Neural cell (in vitro differentiated cells): ENCODE results near the gene HAP1. TPM values are rescaled to one million over a fixed set of nuclear protein-coding genes. Genes with fewer than 3 reads are reported as not detected.

Source experiments
- H2AFZ ChIP-seq: fragments of 200-600, 300-800 bp; sonication (generic), shearing (Covaris generic); 2 replicates; pipeline ENCODE4 v1.6.0; 2014; ENCODE audit warnings: low read depth, mild to moderate bottlenecking, antibody characterized with exemption, low read length, moderate library complexity
- H3F3A ChIP-seq: fragments of 200-600 bp; shearing (Covaris generic); 2 replicates; pipeline ENCODE4 v1.6.1; 2016; ENCODE audit warnings: mild to moderate bottlenecking, moderate library complexity, mixed read lengths, antibody characterized with exemption, low read length; ENCODE audit not compliant: insufficient read depth, poor library complexity, severe bottlenecking
- H3K27ac ChIP-seq: fragments of 200-600, 300-800 bp; sonication (generic), shearing (Covaris generic); 2 replicates; pipeline ENCODE4 v1.5.1; 2014; ENCODE audit warnings: mild to moderate bottlenecking, low read length, moderate library complexity
- H3K27me3 ChIP-seq: fragments of 300-800, 200-600 bp; sonication (generic), shearing (Covaris generic); 2 replicates; pipeline ENCODE4 v1.6.0; 2014; ENCODE audit warnings: mild to moderate bottlenecking, low read depth, low read length, moderate library complexity; ENCODE audit not compliant: insufficient read depth
- H3K36me3 ChIP-seq: fragments of 300-800, 200-600 bp; sonication (generic), shearing (Covaris generic); 2 replicates; pipeline ENCODE4 v1.5.1; 2014; ENCODE audit warnings: mild to moderate bottlenecking, antibody characterized with exemption, low read length, moderate library complexity; ENCODE audit not compliant: insufficient read depth
- H3K4me2 ChIP-seq: fragments of 300-800, 200-600 bp; sonication (generic), shearing (Covaris generic); 2 replicates; pipeline ENCODE4 v1.6.0; 2014; ENCODE audit warnings: mild to moderate bottlenecking, low read length
- H3K4me3 ChIP-seq: fragments of 300-800, 200-600 bp; sonication (generic), shearing (Covaris generic); 2 replicates; pipeline ENCODE4 v1.5.1; 2014; ENCODE audit warnings: mild to moderate bottlenecking, low read length, moderate library complexity
- H3K79me2 ChIP-seq: fragments of 200-600 bp; shearing (Covaris generic); replicated peaks from 2 replicates; pipeline ENCODE4 v1.6.0; 2014; ENCODE audit warnings: mild to moderate bottlenecking, low read length, moderate library complexity; ENCODE audit not compliant: insufficient read depth
- H3K9ac ChIP-seq: fragments of 300-800, 200-600 bp; sonication (generic), shearing (Covaris generic); 2 replicates; pipeline ENCODE4 v1.6.1; 2016; ENCODE audit warnings: mild to moderate bottlenecking, low read length, mixed read lengths
- H3K9me2 ChIP-seq: fragments of 200-600 bp; shearing (Covaris generic); 2 replicates; pipeline ENCODE4 v1.6.1; 2016; ENCODE audit warnings: mild to moderate bottlenecking, low read length, mixed read lengths; ENCODE audit not compliant: insufficient read depth
- H3K9me3 ChIP-seq: fragments of 200-600, 300-800 bp; sonication (generic), shearing (Covaris generic); 2 replicates; pipeline ENCODE4 v1.6.1; 2016; ENCODE audit warnings: mild to moderate bottlenecking, mixed run types, low read length, moderate library complexity, mixed read lengths
- H4K20me1 ChIP-seq: fragments of 200-600 bp; shearing (Covaris generic); 2 replicates; pipeline ENCODE4 v1.6.1; 2016; ENCODE audit warnings: mild to moderate bottlenecking, mixed run types; ENCODE audit not compliant: insufficient read depth
- EP300 ChIP-seq: fragments of 450-650 bp; conservative IDR thresholded peaks from 2 replicates; pipeline ENCODE4 v1.6.1; 2014; ENCODE audit warnings: antibody characterized with exemption, mild to moderate bottlenecking, moderate library complexity; ENCODE audit not compliant: poor library complexity, severe bottlenecking
- EZH2 ChIP-seq: fragments of 200-600, 300-800 bp; shearing (Covaris generic), sonication (generic); IDR thresholded peaks from 2 replicates; pipeline ENCODE4 v1.6.1; 2014; ENCODE audit warnings: antibody characterized with exemption, low read length, borderline replicate concordance, mild to moderate bottlenecking; ENCODE audit not compliant: insufficient read depth, poor library complexity, severe bottlenecking
- MXI1 ChIP-seq: fragments of 450-650 bp; conservative IDR thresholded peaks from 2 replicates; pipeline ENCODE4 v1.6.1; 2014; ENCODE audit warnings: antibody characterized with exemption, mild to moderate bottlenecking; ENCODE audit not compliant: poor library complexity, severe bottlenecking
- POLR2AphosphoS5 ChIP-seq: IDR thresholded peaks from 2 replicates; pipeline ENCODE4 v1.6.1; 2012
- RAD21 ChIP-seq: fragments of 450-650 bp; conservative IDR thresholded peaks from 2 replicates; pipeline ENCODE4 v1.6.1; 2014; ENCODE audit warnings: antibody characterized with exemption, mild to moderate bottlenecking, moderate library complexity
- SMC3 ChIP-seq: fragments of 450-650 bp; conservative IDR thresholded peaks from 2 replicates; pipeline ENCODE4 v1.6.1; 2014; ENCODE audit warnings: antibody characterized with exemption, mild to moderate bottlenecking, moderate library complexity; ENCODE audit not compliant: poor library complexity
- TAF1 ChIP-seq: IDR thresholded peaks from 2 replicates; pipeline ENCODE4 v1.6.1; 2012; ENCODE audit warnings: low read depth
- polyA plus RNA-seq: library from polyadenylated mRNA; depleted of rRNA; stranded (reverse); fragments of >200 nt; gene quantifications from 2 replicates; pipeline ENCODE4 v1.2.3, GENCODE V29; 2014
- TF ChIP-seq, protein P1 (sequence below): IDR thresholded peaks from 2 replicates; pipeline ENCODE4 v1.6.1; 2012; ENCODE audit warnings: borderline replicate concordance
- TF ChIP-seq, protein P2 (sequence below): fragments of 450-650 bp; IDR thresholded peaks from 2 replicates; pipeline ENCODE4 v1.5.1; 2014; ENCODE audit warnings: antibody characterized with exemption, mild to moderate bottlenecking, moderate library complexity; ENCODE audit not compliant: poor library complexity, severe bottlenecking

HAP1 gene
- polyA plus RNA-seq, 1 donor from 2014 or later: 0.79 TPM

DNA sequence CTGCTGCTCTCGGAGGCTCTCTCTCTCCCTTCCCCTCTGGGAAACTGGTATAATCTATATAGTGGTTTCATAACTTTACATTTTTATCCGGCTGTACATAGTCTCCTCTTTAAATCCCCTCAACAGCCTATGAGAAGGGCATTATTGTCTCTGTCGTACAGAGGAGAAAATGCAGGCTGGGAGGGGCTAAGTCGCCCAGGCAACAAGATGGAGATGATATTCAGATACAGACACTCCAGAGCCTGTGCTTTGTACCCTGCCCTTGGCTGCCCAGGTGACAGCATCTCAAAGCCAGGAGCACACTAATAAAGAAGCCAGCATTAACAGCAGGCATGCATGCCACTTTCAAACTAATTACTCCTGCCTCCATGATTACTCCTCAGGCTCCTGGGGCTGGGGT lies 50.4 kb downstream of the HAP1 start:
- Histone ChIP-seq H3K9ac (peak overlapping the region; percentile 76), H3K4me2 (peak overlapping the region; percentile 85), H3F3A (peaks cover 8% of the 10 kb centered on the region), H3K27me3 (no peaks in the 10 kb centered on the region), H3K4me3 (peak overlapping the region; percentile 57), H4K20me1 (no peaks in the 10 kb centered on the region), H3K36me3 (no peaks in the 10 kb centered on the region), H3K9me2 (no peaks in the 10 kb centered on the region), H2AFZ (peak overlapping the region; percentile 36), H3K27ac (peak overlapping the region; percentile 100), H3K79me2 (no peaks in the 10 kb centered on the region), H3K9me3 (no peaks in the 10 kb centered on the region)
- TF ChIP-seq EP300: no peak
- TF ChIP-seq POLR2AphosphoS5: no peak
- no peak for TF ChIP-seq TAF1
- TF ChIP-seq MXI1: no peak
- TF ChIP-seq EZH2: no peak
- no peak for TF ChIP-seq SMC3
- TF ChIP-seq, protein P1, sequence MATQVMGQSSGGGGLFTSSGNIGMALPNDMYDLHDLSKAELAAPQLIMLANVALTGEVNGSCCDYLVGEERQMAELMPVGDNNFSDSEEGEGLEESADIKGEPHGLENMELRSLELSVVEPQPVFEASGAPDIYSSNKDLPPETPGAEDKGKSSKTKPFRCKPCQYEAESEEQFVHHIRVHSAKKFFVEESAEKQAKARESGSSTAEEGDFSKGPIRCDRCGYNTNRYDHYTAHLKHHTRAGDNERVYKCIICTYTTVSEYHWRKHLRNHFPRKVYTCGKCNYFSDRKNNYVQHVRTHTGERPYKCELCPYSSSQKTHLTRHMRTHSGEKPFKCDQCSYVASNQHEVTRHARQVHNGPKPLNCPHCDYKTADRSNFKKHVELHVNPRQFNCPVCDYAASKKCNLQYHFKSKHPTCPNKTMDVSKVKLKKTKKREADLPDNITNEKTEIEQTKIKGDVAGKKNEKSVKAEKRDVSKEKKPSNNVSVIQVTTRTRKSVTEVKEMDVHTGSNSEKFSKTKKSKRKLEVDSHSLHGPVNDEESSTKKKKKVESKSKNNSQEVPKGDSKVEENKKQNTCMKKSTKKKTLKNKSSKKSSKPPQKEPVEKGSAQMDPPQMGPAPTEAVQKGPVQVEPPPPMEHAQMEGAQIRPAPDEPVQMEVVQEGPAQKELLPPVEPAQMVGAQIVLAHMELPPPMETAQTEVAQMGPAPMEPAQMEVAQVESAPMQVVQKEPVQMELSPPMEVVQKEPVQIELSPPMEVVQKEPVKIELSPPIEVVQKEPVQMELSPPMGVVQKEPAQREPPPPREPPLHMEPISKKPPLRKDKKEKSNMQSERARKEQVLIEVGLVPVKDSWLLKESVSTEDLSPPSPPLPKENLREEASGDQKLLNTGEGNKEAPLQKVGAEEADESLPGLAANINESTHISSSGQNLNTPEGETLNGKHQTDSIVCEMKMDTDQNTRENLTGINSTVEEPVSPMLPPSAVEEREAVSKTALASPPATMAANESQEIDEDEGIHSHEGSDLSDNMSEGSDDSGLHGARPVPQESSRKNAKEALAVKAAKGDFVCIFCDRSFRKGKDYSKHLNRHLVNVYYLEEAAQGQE: no peak
- no peak for TF ChIP-seq RAD21
- TF ChIP-seq, protein P2, sequence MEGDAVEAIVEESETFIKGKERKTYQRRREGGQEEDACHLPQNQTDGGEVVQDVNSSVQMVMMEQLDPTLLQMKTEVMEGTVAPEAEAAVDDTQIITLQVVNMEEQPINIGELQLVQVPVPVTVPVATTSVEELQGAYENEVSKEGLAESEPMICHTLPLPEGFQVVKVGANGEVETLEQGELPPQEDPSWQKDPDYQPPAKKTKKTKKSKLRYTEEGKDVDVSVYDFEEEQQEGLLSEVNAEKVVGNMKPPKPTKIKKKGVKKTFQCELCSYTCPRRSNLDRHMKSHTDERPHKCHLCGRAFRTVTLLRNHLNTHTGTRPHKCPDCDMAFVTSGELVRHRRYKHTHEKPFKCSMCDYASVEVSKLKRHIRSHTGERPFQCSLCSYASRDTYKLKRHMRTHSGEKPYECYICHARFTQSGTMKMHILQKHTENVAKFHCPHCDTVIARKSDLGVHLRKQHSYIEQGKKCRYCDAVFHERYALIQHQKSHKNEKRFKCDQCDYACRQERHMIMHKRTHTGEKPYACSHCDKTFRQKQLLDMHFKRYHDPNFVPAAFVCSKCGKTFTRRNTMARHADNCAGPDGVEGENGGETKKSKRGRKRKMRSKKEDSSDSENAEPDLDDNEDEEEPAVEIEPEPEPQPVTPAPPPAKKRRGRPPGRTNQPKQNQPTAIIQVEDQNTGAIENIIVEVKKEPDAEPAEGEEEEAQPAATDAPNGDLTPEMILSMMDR: no peak

DNA sequence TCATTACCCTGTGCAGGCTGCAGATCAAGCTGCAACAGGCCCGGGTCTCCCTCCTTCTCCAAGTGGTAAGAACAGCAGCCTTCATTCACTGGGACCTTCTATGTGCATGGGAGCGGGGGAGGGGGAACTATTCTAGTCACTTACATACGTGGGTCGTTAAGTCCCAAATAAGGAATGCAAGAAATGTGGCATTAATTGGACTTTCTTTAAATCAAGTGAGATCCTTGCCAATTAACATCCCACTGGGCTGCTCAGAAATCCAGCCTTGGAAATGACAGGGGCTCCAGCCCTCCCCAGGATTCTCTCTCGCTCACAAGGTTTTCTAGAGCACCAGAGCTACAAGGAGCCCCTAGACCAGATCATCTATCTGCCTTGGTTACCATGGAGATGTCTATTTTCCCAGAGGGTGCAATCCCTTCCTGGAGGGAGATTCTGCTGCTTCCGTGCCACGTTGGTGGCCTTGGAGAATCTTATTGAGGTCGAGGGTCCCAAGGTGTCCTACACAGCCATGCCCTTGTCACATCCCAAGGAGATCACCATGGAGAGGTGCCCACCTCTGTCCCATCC lies 50.9 kb downstream of the HAP1 start:
- Histone ChIP-seq H3K9me2 (no peaks in the 10 kb centered on the region), H3K27me3 (no peaks in the 10 kb centered on the region), H2AFZ (peak overlapping the region; percentile 36), H3K4me3 (peak overlapping the region; percentile 57), H3K36me3 (no peaks in the 10 kb centered on the region), H3F3A (peaks cover 8% of the 10 kb centered on the region), H3K4me2 (peak overlapping the region; percentile 85), H4K20me1 (no peaks in the 10 kb centered on the region), H3K79me2 (no peaks in the 10 kb centered on the region), H3K27ac (peak overlapping the region; percentile 100), H3K9me3 (no peaks in the 10 kb centered on the region), H3K9ac (peak overlapping the region; percentile 76)
- TF ChIP-seq RAD21 (peak; percentile 30), EP300 (peak; percentile 54), POLR2AphosphoS5 (peak; percentile 21), EZH2 (no peak), SMC3 (peak; percentile 50), TAF1 (no peak), MXI1 (peak; percentile 12)
- TF ChIP-seq, protein P1: peak; percentile 82
- TF ChIP-seq, protein P2: peak; percentile 13
